Mesothelial cell of epicardium (in vitro differentiated cells): ENCODE measurements around the gene HBD. TPM values are rescaled to one million over a fixed set of nuclear protein-coding genes. Genes with fewer than 3 reads are reported as not detected.

Source experiments
- DNase-seq, 2 experiments: peaks; one replicate each; pipeline ENCODE4 v3.0.0; 2021; ENCODE audit warnings: low spot score in 2 of 2; ENCODE audit not compliant: unreplicated experiment in 2 of 2
- H3K27ac Mint-ChIP-seq: 2 replicates; pipeline ENCODE4 v1.8.0; 2021; ENCODE audit warnings: mixed read lengths
- H3K27me3 Mint-ChIP-seq: 2 replicates; pipeline ENCODE4 v1.8.0; 2021; ENCODE audit warnings: low read depth, mixed read lengths
- H3K36me3 Mint-ChIP-seq: 2 replicates; pipeline ENCODE4 v1.8.0; 2021; ENCODE audit warnings: mixed read lengths
- H3K4me1 Mint-ChIP-seq: 2 replicates; pipeline ENCODE4 v1.8.0; 2021; ENCODE audit warnings: mixed read lengths
- H3K4me3 Mint-ChIP-seq: 2 replicates; pipeline ENCODE4 v1.8.0; 2021; ENCODE audit warnings: mild to moderate bottlenecking, moderate library complexity, mixed read lengths
- H3K9me3 Mint-ChIP-seq: 2 replicates; pipeline ENCODE4 v1.8.0; 2021; ENCODE audit warnings: mixed read lengths
- CTCF ChIP-seq: fragments of 200-600 bp; sonication (generic); IDR thresholded peaks from one replicate; pipeline ENCODE4 v1.5.0; 2021; ENCODE audit warnings: antibody characterized with exemption; ENCODE audit not compliant: unreplicated experiment
- total RNA-seq: library from RNA; stranded (reverse); gene quantifications from 3 replicates; pipeline ENCODE4 v1.2.1, GENCODE V29; 2021

HBD gene
- total RNA-seq, 1 donor from 2014 or later, result 3.0 TPM

GRCh38 chr11:5224538-5225479 is 9.5 kb downstream of the HBD start:
- no peak overlapping the region for H3K4me3 Mint-ChIP-seq
- H3K27ac Mint-ChIP-seq, result no peak overlapping the region
- H3K27me3 Mint-ChIP-seq, result no peaks in the 10 kb centered on the region
- no peaks in the 10 kb centered on the region for H3K36me3 Mint-ChIP-seq
- TF ChIP-seq CTCF, result no peak
- H3K9me3 Mint-ChIP-seq, result peaks cover 12% of the 10 kb centered on the region
- no peak for DNase-seq
- H3K4me1 Mint-ChIP-seq, result peaks cover 3% of the 10 kb centered on the region

GRCh38 chr11:5223686-5224085 is 10.6 kb downstream of the HBD start:
- Mint-ChIP-seq H3K27me3 (no peaks in the 10 kb centered on the region), H3K9me3 (peaks cover 17% of the 10 kb centered on the region), H3K27ac (no peak overlapping the region), H3K4me3 (no peak overlapping the region), H3K4me1 (peaks cover 3% of the 10 kb centered on the region), H3K36me3 (no peaks in the 10 kb centered on the region)
- no peak for DNase-seq
- no peak for TF ChIP-seq CTCF

- Mint-ChIP-seq H3K27me3 (no peaks in the 10 kb centered on the region), H3K4me3 (no peak overlapping the region), H3K36me3 (no peaks in the 10 kb centered on the region), H3K27ac (no peak overlapping the region), H3K9me3 (peaks cover 19% of the 10 kb centered on the region), H3K4me1 (peaks cover 2% of the 10 kb centered on the region)
- no peak for TF ChIP-seq CTCF
- DNase-seq, result no peak
These were observed 11.1 kb downstream of the HBD start for GRCh38 chr11:5223146-5223545.

GRCh38 chr11:5210376-5210885 is 23.9 kb downstream of the HBD start:
- H3K4me1 Mint-ChIP-seq, result no peaks in the 10 kb centered on the region
- no peak overlapping the region for H3K27ac Mint-ChIP-seq
- no peaks in the 10 kb centered on the region for H3K36me3 Mint-ChIP-seq
- no peak overlapping the region for H3K4me3 Mint-ChIP-seq
- no peaks in the 10 kb centered on the region for H3K27me3 Mint-ChIP-seq
- DNase-seq, result no peak
- no peak for TF ChIP-seq CTCF
- H3K9me3 Mint-ChIP-seq, result peaks cover 14% of the 10 kb centered on the region

DNA sequence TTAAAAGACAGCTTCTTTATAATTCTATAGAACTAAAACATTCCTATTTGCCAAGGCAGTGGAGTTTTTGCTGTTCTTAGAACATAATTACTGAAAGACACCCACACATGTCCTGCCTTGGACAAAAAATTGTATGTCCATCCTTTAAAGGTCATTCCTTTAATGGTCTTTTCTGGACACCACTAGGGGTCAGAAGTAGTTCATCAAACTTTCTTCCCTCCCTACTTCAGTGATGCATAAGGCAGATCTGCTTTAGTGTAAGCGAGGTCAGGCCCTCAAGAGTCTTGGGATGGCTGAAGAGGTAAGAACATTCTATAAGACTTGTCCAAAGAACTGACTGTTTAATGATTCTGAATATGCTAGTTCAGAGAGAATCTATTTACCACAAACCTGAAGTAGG is 29.5 kb downstream of the HBD start:
- no peak overlapping the region for H3K4me3 Mint-ChIP-seq
- no peak for DNase-seq
- H3K27ac Mint-ChIP-seq, result no peak overlapping the region
- H3K36me3 Mint-ChIP-seq, result no peaks in the 10 kb centered on the region
- H3K4me1 Mint-ChIP-seq, result no peaks in the 10 kb centered on the region
- TF ChIP-seq CTCF, result no peak
- H3K27me3 Mint-ChIP-seq, result peaks cover 7% of the 10 kb centered on the region
- H3K9me3 Mint-ChIP-seq, result no peaks in the 10 kb centered on the region
